DND-41 (cell line): Measurements from ENCODE around the gene COL6A3.

Experiments
- ATAC-seq: fragments of 200-7000 bp; cut with Tn5 transposase; 3 replicates; pipeline ENCODE4 v1.9.1; 2021; ENCODE audit warnings: low read depth; ENCODE audit not compliant: insufficient read depth
- DNase-seq: peaks from one replicate; pipeline ENCODE4 v3.0.0-alpha.2; 2020
- H2AFZ ChIP-seq: 2 replicates; pipeline ENCODE4 v1.6.0; 2012; ENCODE audit warnings: low read depth, low read length
- H3K27ac ChIP-seq: 2 replicates; pipeline ENCODE4 v1.5.1; 2012; ENCODE audit warnings: low read length, inconsistent platforms
- H3K27me3 ChIP-seq: fragments of 200-600 bp; sonication (generic); 2 replicates; pipeline ENCODE4 v1.6.0; 2012; ENCODE audit warnings: low read length, mild to moderate bottlenecking, inconsistent platforms; ENCODE audit not compliant: insufficient read depth, poor library complexity
- H3K36me3 ChIP-seq: 2 replicates; pipeline ENCODE4 v1.5.1; 2012; ENCODE audit warnings: low read length, inconsistent platforms; ENCODE audit not compliant: insufficient read depth
- H3K4me1 ChIP-seq: 2 replicates; pipeline ENCODE4 v1.5.1; 2012; ENCODE audit warnings: mild to moderate bottlenecking, low read length; ENCODE audit not compliant: insufficient read depth
- H3K4me2 ChIP-seq: 2 replicates; pipeline ENCODE4 v1.6.0; 2012; ENCODE audit warnings: mild to moderate bottlenecking, moderate library complexity, low read length, inconsistent platforms; ENCODE audit not compliant: insufficient read depth
- H3K4me3 ChIP-seq, 2 experiments: fragments of 200-600 bp in 1 of 2; shearing (Covaris generic) in 1 of 2; 2 replicates each; pipeline ENCODE4 v1.5.1; 2012 to 2016; ENCODE audit warnings: inconsistent platforms in 2 of 2, low read length in 2 of 2, mild to moderate bottlenecking in 2 of 2, low read depth in 1 of 2, moderate library complexity in 1 of 2
- H3K79me2 ChIP-seq: 2 replicates; pipeline ENCODE4 v1.6.0; 2012; ENCODE audit warnings: low read length, inconsistent platforms; ENCODE audit not compliant: insufficient read depth
- H3K9ac ChIP-seq: 2 replicates; pipeline ENCODE4 v1.6.0; 2012; ENCODE audit warnings: low read depth, mild to moderate bottlenecking, inconsistent platforms, low read length, moderate library complexity
- H3K9me3 ChIP-seq: 2 replicates; pipeline ENCODE4 v1.5.1; 2012; ENCODE audit warnings: low read length, moderate library complexity, mild to moderate bottlenecking, inconsistent platforms; ENCODE audit not compliant: insufficient read depth, severe bottlenecking
- H4K20me1 ChIP-seq: 2 replicates; pipeline ENCODE4 v1.6.0; 2012; ENCODE audit warnings: low read length; ENCODE audit not compliant: insufficient read depth
- EZH2 ChIP-seq: IDR thresholded peaks from 3 replicates; pipeline ENCODE4 v1.6.1; 2012; ENCODE audit warnings: borderline replicate concordance, low read depth, mild to moderate bottlenecking, moderate library complexity, low read length, inconsistent platforms; ENCODE audit not compliant: severe bottlenecking
- TF ChIP-seq, protein P1 (sequence below): IDR thresholded peaks from 2 replicates; pipeline ENCODE4 v1.5.1; 2012; ENCODE audit warnings: borderline replicate concordance, low read length, moderate library complexity, mild to moderate bottlenecking; ENCODE audit not compliant: poor library complexity, severe bottlenecking; ENCODE audit errors: extremely low read depth

COL6A3 gene

DNA sequence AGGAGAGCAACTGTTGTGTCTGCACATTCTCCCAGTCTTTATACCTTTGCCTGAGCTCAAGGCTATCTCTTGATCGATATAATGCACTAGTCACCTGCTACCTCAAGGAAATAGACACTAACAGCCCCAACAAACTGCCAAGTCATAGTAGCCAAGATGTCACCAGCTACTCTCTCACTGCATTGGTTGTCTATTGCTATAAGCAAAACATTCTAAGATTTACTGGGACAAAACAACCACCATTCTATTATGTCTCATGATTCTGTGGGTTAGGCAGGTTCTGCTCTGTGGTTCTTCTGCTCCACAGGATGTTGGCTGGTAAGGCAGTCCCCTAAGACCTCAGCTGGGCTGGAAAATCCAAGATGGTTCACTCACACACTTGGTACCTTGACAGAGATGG is 44.6 kb upstream of the COL6A3 start:
- DNase-seq: no peak
- no peaks in the 10 kb centered on the region for H3K36me3 ChIP-seq
- H3K4me3 ChIP-seq: no peak overlapping the region
- no peaks in the 10 kb centered on the region for H3K79me2 ChIP-seq
- H2AFZ ChIP-seq: no peak overlapping the region
- no peaks in the 10 kb centered on the region for H4K20me1 ChIP-seq
- no peak overlapping the region for H3K9ac ChIP-seq
- H3K9me3 ChIP-seq: peaks cover 2% of the 10 kb centered on the region
- TF ChIP-seq, protein P1, sequence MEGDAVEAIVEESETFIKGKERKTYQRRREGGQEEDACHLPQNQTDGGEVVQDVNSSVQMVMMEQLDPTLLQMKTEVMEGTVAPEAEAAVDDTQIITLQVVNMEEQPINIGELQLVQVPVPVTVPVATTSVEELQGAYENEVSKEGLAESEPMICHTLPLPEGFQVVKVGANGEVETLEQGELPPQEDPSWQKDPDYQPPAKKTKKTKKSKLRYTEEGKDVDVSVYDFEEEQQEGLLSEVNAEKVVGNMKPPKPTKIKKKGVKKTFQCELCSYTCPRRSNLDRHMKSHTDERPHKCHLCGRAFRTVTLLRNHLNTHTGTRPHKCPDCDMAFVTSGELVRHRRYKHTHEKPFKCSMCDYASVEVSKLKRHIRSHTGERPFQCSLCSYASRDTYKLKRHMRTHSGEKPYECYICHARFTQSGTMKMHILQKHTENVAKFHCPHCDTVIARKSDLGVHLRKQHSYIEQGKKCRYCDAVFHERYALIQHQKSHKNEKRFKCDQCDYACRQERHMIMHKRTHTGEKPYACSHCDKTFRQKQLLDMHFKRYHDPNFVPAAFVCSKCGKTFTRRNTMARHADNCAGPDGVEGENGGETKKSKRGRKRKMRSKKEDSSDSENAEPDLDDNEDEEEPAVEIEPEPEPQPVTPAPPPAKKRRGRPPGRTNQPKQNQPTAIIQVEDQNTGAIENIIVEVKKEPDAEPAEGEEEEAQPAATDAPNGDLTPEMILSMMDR: no peak
- no peak for TF ChIP-seq EZH2
- no peak for ATAC-seq
- no peak overlapping the region for H3K27ac ChIP-seq
- H3K4me1 ChIP-seq: no peaks in the 10 kb centered on the region
- no peak overlapping the region for H3K4me2 ChIP-seq
- H3K27me3 ChIP-seq: no peaks in the 10 kb centered on the region

DNA sequence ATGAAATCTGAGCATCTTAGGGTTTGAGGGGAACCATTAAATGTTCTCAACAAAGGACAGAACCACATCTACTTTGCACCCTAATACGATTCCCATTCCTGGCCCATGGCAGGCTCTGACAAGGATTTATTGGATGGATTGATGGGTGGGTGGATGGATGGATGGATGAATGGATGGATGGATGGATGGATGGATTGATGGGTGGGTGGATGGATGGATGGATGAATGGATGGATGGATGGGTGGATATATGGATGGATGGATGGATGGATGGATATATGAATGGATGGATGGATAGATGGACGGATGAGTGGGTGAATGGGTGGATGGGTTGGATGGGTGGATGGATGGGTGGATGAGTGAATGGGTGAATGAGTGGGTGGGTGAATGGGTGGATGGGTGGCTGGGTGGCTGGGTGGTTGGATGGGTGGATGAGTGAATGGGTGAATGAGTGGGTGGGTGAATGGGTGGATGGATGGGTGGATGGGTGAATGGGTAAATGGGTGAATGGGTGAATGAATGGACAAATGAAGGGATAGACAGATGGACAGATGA is 43.5 kb upstream of the COL6A3 start:
- Histone ChIP-seq H4K20me1 (no peaks in the 10 kb centered on the region), H2AFZ (no peak overlapping the region), H3K4me1 (no peaks in the 10 kb centered on the region), H3K27me3 (no peaks in the 10 kb centered on the region), H3K27ac (no peak overlapping the region), H3K4me3 (no peak overlapping the region), H3K79me2 (no peaks in the 10 kb centered on the region), H3K4me2 (no peak overlapping the region), H3K9ac (no peak overlapping the region), H3K36me3 (no peaks in the 10 kb centered on the region), H3K9me3 (peaks cover 2% of the 10 kb centered on the region)
- no peak for DNase-seq
- TF ChIP-seq EZH2: no peak
- TF ChIP-seq, protein P1: no peak
- no peak for ATAC-seq

DNA sequence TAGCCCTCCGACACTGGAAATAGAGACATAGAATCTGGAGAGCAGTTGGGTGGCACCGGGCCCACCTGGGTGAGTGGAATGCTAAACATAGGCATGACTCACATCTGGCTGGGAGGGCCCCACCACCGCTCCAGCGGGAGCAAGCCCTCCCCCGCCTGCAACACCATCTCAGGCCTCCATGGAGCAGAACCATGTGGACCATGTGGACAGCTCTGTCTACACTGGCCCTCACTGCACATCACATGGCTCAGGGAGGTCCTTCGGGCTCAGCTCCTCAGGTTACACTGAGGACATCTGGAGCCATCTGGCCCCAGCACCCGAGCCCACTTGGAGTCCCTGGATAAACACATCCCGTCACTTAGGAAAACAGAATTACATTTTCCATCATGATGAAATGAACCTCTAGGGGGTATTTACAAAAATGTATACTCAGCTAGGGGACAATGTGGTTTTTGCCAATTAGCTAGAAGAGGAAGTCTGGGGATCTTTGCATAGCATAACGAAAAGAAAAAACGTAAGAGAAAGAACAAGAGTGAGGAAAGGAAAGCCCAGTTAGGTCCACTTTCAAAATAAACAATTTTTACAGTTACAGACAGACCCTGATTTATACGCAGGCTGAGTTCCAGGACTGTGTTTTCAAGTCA is 42.4 kb upstream of the COL6A3 start:
- H3K9ac ChIP-seq: no peak overlapping the region
- no peak overlapping the region for H3K27ac ChIP-seq
- H3K27me3 ChIP-seq: no peaks in the 10 kb centered on the region
- no peaks in the 10 kb centered on the region for H3K79me2 ChIP-seq
- DNase-seq: no peak
- no peaks in the 10 kb centered on the region for H3K4me1 ChIP-seq
- no peak overlapping the region for H3K4me2 ChIP-seq
- H3K9me3 ChIP-seq: peaks cover 2% of the 10 kb centered on the region
- H2AFZ ChIP-seq: no peak overlapping the region
- H4K20me1 ChIP-seq: no peaks in the 10 kb centered on the region
- no peak overlapping the region for H3K4me3 ChIP-seq
- ATAC-seq: no peak
- no peak for TF ChIP-seq EZH2
- TF ChIP-seq, protein P1: no peak
- no peaks in the 10 kb centered on the region for H3K36me3 ChIP-seq
